Measurements from ENCODE around the gene RELN. TPM values are rescaled to one million over a fixed set of nuclear protein-coding genes. Genes with fewer than 3 reads are reported as not detected.

The RELN gene
- polyA plus RNA-seq, 10 donors = 4.5 to 14.3 (median 7.3) TPM

DNA sequence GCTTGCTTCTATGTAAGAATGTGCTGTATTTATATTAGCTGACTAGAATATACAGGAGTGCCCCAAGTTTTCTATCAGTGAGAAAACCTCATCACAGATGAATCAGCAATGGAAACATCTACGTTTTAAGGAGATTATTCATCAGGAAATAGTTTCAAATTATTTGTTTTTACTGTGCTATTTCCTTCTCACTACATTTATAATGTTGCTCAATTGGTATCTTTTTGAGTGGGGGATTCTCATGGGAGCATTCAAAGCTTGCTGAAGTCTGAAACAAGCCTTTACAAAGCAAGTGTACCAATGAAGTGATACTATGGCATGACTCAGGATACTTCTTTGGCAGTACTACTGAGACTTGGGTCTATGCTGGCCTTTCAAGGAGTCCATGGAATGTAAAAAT, 352.4 kb downstream of the RELN start:
- peak in 1 of 3 donors; percentile 88 for DNase-seq

DNA sequence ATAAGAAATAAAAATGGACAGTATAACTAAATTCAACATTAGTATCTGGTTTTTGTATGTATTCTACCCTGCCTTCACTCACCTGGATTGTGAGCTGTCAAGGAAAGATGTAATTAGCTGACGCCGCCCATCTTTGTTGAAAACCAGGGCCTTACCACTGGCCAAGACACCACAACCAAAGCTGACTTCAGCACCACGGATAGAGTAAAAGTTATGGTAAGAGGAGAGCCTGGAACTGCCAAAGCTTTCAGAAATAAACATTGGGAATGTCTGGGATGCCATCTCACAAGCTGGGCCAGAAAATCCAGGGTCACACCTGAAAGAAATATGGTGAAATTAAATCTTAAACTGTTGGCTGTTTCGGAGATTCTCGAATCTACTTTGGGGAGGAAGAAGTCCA, 353.3 kb downstream of the RELN start:
- DNase-seq = no peak

DNA sequence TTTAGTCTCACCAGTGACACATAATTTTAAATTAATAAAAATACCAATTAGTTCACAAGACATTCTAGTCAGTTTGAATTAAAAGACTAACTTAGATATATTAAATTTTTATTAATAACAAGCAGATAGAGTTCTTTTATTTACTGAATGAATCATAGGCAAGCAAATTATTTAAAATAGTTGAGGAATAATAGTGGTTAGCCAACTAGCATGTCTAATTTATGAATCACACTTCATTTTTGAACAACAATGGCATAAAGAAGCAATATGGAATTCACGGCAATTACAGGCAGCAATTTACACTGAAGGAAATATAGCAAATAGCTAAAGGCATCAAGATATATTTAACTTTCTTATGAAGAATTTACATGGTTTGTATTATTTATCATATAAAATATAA, 356.5 kb downstream of the RELN start:
- peak in 1 of 3 donors; percentile 22 for DNase-seq

DNA sequence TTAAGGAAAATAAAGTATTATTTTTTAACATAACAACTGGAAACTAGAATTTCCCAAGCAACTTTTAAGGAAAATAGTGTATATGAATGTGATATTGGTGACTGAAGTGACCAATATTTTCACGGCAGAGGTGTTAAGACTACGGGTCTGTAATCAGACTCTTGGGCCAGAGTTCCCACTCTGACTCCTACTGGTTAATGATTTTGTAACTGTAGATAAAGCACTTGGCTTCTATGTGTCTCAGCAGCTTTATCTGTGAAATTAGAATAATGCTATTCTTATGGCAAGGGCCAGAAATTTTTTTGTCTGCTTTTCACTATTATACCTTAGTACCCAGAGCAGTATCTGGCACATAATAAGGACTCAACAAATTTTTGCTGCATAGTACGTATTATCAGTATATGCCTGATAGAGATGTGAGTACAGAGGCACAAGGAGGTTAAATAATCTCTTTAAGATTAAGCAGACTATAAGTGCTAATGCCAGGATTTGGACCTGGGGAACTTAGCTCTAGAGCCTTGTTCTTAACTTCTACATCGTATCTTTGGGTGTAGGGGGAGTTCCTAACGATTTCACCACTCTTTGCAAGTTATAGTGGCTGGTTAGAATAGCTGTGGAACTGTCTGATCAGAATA, 357.3 kb downstream of the RELN start:
- DNase-seq = no peak

DNA sequence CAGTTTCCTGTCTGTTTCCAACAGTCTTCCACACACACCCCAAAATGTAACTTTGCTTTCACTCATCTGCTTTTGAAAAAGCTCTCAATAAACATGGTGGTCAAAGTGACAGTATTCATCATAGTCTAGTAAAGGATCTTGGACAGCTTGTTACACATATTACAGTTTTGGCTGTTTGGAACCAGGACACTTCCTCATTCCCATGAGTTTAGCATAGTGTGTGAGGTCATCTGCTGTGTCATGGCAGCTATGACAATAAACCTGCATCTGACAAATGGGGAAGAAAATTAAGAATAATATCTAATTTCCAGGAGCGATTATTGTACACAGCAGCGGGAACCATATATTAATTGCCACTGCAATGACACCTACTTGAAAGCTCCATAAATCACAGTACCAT, 359.1 kb downstream of the RELN start:
- no peak for DNase-seq

DNA sequence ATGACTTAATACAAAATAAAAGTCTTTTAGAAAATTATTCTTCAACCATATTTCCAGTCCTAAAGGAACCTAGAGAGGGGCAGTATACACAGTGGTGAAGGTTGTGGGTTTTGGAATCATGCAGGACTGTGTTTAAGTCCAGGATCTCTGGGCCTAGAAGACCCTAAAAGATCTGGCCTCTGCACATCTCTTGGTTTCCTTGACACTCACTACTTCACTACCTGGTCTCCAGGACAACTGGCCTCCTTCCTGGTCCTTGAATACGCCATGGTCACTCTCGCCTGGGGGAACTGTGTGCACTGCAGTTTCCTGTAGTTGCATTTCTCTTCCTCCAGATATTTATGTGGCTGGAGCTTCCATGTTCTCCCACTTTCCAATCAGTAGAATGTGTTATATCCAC, 360.7 kb downstream of the RELN start:
- DNase-seq = no peak

DNA sequence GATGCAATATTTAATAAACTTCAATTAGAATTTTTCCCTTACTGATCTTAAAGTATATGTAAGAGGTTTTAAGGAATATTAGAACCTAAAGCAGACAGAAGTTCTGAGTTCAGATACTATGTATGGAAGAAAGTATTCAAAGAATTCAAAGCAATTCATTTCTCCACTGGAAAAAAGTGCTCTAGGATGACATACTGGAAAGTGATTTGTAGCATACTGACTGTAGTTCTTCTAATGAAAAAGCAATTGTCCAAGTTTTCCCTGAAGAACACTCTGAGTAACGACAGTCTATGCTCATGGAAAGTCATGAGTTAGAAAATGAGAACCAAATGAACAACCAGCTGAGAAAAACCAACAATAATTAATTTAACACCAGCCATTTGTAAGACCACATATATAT, 362.7 kb downstream of the RELN start:
- no peak for DNase-seq

DNA sequence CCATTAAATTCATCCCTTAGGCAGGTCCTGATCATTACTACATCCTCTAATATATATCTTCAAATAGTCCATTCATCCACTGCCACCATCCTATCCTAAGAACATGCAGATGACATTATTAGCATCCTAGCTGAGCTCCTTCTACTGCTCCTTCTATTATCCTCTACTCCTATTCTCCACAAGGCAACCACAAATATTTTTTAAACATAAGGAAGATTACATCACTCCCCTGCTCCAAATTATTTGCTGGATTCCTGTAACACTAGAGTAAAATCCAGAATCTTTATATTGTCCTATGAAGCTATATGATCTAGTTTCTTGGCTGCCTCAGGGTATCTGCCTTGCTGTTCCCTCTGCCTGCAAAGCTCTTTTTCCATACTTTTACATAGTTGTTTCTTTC, 367.2 kb downstream of the RELN start:
- no peak for DNase-seq

DNA sequence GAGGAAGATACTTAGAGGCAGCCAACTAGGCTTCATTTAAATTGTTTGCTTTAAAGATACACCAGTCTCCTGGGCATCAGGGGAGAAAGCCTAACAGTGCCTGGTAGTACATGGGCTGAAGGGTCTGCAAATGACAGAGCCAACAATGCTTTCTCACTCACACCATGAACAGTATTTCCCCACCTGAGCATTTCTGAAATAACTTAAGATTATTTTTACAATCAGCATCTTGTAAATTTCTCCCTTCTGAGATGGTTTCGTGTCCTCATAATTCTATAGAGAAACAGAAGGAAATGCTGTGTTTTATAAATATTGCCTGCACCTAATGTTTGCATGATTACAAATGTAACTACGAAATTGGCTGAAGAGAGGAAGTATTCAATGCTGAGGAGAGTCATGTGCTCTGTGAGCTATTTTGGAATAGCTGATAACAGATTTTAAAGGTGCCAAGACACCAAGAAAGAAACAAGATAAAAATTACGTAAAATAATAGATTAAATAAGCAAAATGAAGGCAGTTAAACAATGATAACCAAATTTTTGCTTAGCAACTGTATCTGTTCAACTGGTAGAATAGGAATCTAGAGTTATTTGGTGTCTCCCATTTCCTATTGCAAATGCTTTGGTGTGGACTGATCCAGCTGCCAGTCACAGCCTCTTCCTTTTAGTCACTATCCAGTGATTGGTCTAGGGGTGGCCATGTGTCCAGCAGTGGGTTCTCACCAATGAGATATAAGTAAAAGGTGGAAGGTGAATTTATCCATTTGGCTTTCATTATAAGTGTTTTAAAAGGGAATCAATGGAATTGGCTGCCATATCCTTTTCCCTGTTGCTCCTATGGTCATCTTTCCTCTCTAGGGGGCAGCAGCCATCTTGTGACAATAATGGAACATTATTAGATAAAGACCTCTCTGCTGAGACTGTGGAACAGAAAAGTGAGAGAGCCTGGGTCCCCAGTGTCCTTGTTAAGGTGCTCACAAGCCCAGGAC, 375.5 kb downstream of the RELN start:
- no peak for DNase-seq

DNA sequence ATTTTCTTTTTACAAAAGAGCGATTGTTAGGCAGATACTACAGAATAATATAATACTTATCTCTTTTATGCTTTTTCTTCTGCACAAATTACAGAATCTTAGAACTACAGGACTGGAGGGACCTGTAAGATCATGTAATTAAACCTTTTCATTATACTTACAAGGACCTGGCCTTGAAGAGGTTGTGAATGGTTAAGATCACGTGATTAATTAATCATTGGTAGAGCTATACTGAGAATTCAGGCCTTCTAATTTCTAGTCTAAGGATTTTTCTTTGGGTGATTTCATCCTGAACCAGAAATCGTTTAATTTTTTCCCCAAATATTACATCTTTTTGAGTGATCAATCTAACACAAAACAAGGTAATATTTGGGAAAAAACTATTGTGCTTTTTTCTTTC, 379.7 kb downstream of the RELN start:
- no peak for DNase-seq

DNA sequence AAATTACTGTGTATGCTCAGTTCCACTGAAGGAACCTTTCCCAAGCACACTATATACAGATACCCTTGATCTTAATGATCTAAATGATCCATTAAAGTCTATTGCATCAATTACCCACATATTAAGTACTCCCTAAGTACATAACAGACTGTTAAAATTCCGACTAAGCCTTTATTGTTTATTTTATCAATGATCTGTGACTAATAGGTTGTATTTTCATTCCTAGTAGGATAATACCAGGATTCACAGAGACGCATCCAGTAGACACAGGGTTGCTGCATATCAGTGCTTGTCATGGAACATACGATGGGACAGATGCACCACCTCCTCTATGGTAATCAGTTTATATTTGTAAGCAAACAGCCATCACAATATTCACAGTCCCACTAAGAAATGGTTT, 383.8 kb downstream of the RELN start:
- no peak for DNase-seq

DNA sequence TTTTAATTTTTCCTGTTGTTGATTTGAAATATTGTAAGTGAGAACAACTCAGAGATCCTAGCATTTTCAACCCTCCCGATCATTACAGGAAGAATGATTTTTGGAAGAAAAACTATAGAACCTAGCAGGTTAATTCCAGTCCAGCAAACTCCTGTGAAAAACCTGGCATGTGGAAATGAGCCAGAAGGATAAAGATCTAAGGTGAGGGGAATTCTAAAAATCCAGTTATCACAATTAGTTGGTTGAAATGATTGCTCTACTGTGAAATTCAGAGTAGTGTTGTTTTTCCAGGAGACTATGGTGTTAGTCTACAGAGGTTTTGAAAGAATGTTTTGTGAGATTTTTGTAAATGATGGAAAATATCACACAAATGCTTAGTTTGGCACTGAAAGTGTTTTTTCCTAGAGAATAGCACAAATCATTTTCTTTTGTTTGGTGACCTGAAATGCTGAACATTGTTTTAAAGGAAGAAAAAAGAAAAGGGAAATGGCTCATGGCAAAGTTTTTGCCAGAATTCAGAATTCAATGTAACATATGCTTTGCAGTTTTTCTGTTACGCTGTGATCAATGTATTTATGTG, 391.0 kb downstream of the RELN start:
- no peak for DNase-seq

DNA sequence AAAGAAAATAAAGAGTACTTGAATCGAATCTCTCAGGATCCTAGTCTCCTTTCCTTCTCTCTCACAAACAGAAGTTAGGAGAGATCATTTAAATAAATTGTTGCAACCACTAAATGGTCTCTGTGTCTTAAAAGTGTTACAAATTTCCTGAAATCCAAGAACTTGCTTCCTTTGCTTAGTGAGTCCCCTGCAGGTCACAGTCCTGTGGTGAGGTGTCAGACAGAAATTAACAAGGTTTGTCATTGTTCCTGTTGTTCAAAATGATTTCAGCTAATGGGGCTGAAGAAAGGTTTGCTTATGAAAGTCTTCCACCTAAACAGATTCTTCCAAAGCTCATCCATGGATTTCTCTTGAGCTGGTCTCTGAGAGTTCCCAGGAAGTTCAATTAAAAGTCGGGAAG, 391.9 kb downstream of the RELN start:
- DNase-seq = no peak

DNA sequence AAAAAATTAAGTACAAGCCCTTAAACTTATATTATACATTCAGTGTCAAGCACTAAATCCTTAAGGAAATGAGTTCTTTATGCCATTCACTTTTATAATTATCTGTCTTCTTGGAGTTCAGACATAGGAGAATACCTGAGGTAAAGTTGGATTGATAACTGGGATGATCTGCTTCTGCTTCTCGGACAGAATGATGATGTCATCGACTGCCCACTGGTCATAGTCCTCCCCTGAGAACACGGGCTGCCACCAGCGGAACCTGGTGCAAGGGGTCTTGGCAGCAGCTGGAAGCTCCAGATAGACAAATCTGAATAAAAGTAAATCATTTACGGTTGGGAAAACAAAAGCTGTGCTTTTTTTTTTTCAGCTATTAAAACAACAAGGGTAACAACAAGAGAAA, 395.3 kb downstream of the RELN start:
- no peak for DNase-seq

DNA sequence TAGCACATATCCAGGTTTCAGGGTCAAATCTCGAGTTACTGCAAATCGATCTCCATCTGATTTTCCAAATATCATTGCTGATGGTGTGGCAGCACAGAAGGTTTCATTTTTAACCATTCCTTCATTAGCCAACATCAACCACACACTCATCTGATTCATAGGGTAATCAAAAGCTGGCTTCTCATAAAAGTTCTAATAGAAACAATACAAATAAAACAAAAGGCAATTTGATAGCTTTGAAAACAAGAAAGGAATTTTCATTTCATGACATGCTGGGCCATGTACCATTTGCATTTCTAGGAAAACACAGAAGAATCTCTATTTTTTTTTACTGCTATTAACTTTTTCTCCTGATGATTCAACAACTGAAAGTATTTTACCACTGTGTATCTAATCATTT, 395.8 kb downstream of the RELN start:
- no peak for DNase-seq

DNA sequence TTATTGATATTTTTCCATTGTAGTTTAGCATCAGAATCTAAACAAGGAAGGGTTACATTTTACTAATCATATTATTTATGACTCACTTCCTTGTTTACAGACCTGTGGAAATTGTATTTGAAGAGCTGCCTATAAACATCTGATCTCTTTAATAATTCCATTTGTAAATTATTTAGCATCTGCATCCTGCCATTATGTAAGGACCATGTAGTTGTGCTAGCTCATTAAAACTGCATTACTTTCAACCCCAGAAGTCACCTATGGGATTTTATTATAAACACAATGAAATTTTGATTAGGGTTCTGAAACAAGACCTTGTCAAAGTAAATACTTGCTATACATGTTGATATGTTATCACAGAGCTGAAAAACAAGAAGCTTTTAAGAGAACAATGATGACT, 396.6 kb downstream of the RELN start:
- no peak for DNase-seq

DNA sequence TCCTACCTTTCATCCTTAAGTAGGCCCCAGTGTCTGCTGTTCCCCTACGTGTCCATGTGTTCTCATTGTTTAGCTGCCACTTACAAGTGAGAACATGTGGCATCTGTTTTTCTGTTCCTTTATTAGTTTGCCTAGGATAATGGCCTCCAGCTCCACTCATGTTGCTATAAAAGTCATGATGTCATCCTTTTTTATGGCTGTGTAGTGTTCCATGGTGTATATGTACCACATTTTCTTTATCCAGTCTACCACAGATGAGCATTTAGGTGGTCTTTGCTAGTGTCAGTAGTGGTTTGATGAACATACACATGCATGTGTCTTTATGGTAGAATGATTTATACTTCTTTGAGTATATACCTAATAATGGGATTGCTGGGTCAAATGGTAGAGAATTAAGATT, 397.3 kb downstream of the RELN start:
- no peak for DNase-seq

DNA sequence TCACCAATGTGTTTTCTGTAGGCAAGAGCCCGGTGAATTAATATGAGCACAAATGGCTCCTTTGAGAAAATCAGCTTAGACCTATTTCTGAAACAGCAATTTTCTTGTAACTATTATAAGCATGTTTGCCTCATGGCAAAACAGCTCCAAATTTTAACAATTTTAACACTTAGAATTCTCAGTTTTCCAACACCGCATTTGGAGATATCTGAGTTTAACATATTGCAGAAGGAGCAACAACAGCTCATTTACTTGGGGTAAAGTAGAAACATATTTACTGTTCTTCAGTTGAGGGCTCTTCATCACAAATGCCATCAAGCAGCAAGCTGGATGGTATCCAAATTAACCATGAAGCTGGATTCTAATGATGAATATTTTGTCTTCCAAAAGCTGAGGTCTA, 409.4 kb downstream of the RELN start:
- no peak for DNase-seq

DNA sequence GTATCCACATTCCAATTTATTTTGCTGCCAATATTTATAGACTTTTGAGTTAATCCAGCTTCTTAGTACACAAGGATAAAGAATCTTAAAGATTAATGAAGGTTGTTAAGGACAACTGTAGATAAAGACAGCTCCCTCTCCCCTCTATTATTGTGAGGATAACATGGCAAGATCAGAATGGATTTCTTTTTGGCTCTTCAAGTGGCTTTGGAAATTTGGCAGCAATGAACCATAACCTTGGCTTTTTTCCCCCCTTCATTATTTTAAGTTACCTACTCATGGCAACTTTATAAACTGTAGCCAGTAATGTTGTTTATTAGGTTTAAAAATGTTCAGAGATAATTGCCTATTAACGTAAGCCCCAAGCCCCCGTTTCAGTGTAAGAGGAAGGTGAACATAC, 412.4 kb downstream of the RELN start:
- no peak for DNase-seq

DNA sequence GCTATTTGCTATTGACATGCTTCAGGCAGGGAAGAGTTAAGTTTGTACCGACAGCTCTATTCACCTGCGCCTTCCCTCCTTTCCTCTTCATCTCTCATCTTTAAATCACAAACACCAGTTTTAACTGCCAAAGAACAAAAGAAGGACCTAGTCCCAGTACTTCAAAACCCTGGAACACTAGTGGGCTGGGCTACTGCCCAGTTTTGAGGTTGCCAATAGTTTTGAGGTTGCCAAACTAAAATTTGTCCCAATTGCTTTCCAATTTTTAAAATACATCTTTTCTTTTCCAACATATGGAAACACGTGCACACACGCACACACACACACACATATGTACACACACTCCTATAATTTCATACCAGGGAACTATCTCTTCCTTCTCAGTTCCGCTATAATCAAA, 412.8 kb downstream of the RELN start:
- DNase-seq = peak in 2 of 3 donors; percentile 19 to 28

DNA sequence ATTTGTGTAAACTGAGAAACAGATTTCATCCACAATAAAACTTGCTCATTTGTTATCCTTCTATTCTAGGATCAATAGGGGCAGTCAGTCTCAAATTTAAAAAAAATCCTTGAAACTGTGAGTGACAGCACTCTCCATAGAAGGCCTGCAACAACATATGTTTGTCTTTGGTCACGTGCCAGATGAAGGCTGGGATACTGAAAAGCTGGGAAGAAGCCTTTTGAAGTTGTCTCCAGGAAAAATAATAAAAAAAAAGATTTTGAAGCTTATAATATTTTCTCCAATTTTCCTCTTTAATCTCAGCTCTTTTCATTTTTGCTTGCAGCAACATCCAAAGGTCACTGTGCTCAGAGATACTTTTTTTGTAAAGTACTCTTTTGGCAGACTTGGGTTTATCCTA, 414.9 kb downstream of the RELN start:
- DNase-seq = peak; percentile 6 to 26 (median 19)

DNA sequence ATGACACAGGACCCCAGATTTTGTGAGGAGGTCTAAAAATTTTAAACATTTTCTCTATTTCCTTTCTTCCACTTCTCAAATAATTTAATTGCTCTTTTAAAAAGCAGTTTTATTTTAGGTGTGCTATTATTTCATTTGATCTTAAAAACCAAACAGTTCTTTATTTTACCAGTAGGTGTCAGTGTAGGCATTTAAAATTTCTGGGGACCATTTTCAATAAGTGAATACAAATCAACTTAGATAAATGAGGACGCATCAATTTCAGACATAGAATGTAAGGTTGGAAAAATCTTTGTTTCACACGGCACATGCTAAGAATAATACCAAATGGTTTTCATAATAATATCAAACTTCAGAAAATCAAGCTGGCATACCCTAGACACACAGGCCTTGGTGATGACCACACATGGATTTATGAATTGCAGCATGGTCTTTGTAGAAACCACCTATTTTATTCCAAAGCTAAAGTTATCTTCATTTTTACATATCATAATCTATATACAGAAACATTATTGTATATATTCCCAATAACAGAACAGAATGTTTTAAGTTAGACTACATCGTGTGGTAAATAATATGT, 415.9 kb downstream of the RELN start:
- peak; percentile 11 to 40 (median 23) for DNase-seq

DNA sequence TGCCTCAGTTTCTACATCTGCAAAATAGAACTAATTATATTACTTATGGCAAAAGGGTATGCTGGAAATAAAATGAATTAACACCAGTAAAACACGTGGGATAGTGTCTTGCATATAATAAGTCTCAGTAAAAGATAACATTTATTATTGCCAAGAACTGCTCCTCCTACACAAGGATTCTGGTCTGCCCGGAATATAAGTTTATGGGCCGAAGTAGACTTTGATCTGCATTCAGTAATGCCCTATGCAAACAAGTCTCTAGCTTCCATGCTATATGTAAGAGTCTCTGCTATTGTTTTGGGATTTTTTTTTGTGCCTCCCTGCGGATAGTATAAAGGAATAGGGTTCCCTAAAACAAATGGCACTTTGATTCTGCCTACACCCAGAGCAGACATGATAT, 417.9 kb downstream of the RELN start:
- no peak for DNase-seq

Data from muscle of back (tissue), 11 donors.